Body of pancreas (tissue), 4 donors: ENCODE measurements around the gene SUN3.

ENCODE experiments used
- POLR2A ChIP-seq, 3 donors: fragments of 450-650 bp; IDR thresholded peaks; one replicate each; pipeline ENCODE4 v1.6.1; 2016; ENCODE audit warnings: antibody characterized with exemption in 3 of 3, mild to moderate bottlenecking in 2 of 3
- TF ChIP-seq, protein P1 (sequence below), 7 experiments: fragments of 450-650 bp in 4 of 7; fragments of 200-600 bp in 3 of 7; sonication (generic) in 3 of 7; IDR thresholded peaks; one replicate each; pipeline ENCODE4 v1.5.1; 2016 to 2019; ENCODE audit warnings: antibody characterized with exemption in 7 of 7

- TF ChIP-seq, protein P1, sequence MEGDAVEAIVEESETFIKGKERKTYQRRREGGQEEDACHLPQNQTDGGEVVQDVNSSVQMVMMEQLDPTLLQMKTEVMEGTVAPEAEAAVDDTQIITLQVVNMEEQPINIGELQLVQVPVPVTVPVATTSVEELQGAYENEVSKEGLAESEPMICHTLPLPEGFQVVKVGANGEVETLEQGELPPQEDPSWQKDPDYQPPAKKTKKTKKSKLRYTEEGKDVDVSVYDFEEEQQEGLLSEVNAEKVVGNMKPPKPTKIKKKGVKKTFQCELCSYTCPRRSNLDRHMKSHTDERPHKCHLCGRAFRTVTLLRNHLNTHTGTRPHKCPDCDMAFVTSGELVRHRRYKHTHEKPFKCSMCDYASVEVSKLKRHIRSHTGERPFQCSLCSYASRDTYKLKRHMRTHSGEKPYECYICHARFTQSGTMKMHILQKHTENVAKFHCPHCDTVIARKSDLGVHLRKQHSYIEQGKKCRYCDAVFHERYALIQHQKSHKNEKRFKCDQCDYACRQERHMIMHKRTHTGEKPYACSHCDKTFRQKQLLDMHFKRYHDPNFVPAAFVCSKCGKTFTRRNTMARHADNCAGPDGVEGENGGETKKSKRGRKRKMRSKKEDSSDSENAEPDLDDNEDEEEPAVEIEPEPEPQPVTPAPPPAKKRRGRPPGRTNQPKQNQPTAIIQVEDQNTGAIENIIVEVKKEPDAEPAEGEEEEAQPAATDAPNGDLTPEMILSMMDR (IDR thresholded peaks at IDR 0.05): no peak
- TF ChIP-seq POLR2A (IDR thresholded peaks at IDR 0.05): no peak
Observed at GRCh38 chr7:47962262-47962661, 66.6 kb downstream of the SUN3 start.
